HG03175 (cell line): ENCODE data around the gene SVBP.
"Not testable (repeated sequence)": the region's sequence is repeated elsewhere in the genome, so short reads cannot be mapped to it uniquely, and the experiment has no call there.

Experiments
- ATAC-seq: cut with Tn5 transposase; IDR thresholded peaks from one replicate; pipeline ENCODE4 v1.9.1; 2021; ENCODE audit warnings: mild to moderate bottlenecking, moderate library complexity; ENCODE audit not compliant: unreplicated experiment

The SVBP gene, protein sequence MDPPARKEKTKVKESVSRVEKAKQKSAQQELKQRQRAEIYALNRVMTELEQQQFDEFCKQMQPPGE

DNA sequence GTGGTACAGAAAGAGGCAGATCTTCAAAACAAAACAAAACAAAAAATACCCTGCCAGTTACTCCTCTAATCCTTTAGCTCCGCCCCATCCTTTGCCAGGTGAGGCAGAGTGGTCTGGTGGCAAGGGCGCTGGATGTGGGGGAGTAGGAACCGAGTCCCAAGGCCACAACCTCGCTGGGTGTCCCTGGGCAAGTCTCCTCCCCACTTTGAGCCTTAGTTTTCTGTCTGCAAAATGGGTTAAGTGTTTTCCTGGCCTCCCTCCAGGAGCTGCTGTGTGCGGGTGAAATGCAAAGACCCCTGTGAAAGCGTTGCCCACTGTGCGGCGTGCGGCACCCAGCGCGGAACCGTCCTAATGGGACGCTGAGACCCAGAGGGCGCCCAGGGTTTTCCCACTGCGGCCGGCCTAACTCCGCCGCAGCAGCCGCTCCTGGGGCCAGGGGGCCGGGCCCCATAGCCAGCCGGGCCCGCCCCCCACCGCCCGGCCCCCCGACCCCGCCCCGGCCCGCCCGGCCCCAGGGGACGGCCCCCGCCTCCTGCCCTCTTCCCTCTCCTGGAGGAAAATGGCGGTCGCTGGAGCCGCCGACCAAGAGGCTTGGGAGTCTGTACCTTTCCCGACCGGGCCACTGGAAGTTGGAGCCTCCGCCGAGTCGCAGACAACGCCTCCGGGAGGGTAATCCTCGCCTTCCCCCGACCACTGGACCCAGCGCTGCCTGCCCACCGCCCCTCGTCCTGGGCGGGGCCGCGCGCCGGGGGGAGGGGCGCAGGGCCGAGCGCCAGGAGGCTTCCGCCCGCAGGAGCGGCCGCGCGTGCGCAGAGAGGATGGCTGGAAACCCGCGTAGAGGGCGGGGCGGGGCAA, at the start of gene SVBP, which contains the start of gene ERMAP:
SVBP (minus strand) TSS at position 813 of the 855 bp plus-strand sequence. CDS start 853 bp downstream, outside the sequence.
ERMAP (plus strand) TSS at position 538 of the 855 bp plus-strand sequence. CDS start 13,327 bp downstream, outside the sequence.
- ATAC-seq: peak; percentile 82

DNA sequence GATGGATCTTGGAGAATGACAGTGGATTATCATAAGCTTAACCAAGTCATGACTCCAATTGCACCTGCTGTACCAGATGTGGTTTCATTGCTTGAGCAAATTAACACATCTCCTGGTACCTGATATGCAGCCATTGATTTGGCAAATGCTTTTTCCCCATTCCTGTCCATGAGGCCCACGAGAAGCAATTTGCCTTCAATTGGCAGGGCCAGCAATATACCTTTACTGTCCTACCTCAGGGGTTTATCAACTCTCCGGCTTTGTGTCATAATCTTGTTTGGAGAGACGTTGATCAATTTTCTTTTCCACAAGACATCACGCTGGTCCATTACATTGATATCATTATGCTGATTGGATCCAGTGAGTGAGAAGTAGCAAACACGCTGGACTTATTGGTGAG, 49.4 kb upstream of the SVBP start:
- no peak for ATAC-seq

DNA sequence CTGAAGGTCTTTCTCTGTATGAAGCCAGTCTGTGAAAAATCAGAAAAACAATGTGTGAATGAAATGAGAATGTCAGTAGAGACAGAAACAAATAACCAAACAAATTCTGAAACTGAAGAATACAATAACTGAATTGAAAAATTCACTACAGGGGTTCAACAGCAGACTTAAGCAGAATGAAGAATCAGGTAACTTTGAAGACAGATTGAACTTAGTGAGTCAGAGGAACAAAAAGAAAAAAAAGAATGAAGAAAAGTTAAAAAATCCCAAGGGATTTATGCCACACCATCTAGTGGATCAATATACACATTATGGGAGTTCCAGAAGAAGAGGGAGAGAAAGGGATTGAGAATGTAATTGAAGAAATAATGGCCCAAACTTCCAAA, 43.8 kb upstream of the SVBP start:
- ATAC-seq: no peak

DNA sequence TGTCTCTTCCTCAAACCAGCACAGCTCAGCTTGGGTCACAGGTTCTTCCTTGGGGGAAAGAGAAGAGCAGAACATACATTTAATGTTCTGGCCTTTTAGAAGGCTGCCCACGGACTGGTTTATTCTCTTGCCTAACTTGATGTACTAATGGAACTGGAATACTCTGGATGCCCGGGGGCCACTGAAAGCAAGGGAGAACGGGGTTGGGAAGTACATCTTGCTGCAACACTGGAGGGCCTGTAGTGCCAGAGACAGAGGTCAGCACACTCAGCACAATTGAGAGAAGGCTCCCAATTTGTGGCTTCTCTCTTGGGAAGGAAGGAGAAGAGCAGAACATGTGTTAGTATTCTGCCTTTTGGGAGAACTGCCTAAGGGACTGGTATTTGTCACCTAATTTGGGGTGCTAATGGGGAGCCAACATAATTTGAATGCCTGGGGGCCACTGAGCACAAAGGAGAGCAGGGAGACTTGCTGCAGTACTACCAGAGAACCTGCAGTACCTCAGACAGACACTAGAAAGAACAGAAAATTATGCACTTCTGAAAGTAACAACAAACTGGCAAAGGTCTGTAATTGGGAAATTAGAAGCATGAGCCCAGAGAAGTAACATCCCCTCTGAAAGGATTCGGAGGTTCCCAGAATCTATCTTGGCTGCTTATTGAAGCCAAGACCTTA, 43.3 kb upstream of the SVBP start:
- no peak for ATAC-seq

DNA sequence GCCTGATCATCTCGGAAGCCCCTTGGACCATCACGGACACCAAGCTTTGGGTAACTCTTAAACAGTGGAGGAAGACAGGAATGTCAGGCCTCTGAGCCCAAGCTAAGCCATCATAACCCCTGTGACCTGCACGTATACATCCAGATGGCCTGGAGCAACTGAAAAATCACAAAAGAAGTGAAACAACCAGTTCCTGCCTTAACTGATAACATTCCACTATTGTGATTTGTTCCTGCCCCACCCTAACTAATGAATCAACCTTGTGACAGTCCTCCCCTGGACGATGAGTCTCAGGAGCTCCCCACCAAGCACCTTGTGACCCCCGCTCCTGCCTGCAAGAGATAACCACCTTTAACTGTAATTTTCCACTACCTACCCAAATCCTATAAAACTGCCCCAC, 42.2 kb upstream of the SVBP start:
- not testable (repeated sequence) for ATAC-seq

DNA sequence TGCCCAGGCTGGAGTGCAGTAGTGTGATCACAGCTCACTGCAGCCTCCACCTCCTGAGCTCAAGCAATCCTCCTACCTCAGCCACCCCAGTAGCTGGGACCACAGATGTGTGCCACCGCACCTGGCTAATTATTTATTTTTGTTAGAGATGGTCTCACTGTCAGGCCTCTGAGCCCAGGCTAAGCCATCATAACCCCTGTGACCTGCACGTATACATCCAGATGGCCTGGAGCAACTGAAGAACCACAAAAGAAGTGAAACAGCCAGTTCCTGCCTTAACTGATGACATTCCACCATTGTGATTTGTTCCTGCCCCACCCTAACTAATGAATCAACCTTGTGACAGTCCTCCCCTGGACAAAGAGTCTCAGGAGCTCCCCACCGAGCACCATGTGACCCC, 39.4 kb upstream of the SVBP start:
- not testable (repeated sequence) for ATAC-seq

DNA sequence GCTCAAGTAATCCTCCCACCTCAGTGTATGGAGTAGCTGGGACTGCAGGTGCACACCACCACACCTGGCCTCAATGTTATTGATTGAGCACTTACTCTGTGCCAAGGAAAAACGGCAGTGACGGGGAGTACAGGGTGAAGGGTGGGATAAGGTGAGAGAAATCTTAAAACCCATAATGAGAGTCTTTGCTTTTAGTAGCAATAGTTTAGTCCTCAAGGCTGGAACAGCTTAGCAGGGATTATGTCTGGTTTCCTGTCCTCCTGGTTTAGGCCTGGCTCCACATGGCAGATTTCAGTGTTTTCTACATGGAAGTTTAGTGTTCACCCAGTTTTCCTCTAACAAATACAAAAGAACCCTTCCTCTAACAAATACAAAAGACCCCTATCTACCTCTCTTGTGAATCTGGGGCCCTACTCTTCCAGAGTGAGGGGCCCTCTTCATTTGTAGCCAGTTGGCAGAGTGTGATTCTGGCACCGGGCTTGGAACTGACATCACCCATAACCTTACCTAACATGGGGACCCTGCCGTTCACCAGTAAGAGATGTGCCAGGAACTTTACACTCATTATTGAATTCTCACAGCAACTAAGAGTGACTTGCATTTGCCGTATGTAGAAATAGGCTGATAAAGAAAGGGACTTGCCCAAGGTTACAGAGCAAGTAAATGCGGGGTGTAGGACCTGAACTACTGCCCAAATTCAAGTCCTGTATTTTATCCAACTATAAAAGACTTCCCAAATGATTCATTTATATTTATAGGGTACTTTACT, 36.1 kb upstream of the SVBP start:
- ATAC-seq: no peak

DNA sequence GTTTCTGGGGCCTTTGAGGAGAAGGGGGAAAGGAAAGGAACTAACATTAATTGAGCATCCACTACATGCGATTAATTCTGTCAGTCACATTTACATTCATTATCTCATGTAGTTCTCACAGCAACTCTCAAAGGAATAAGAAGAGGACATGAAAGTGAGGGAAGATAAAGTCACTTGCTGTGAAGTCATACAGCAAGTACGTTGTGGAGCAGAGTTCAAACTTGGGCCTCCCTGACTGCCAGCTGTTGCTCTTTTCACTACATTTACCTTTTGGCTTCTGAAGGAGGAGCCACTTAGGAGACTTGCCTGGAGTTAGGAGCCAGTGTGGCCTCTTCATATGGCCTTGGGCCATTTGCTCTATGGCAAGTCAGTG, 35.4 kb upstream of the SVBP start:
- ATAC-seq: no peak

DNA sequence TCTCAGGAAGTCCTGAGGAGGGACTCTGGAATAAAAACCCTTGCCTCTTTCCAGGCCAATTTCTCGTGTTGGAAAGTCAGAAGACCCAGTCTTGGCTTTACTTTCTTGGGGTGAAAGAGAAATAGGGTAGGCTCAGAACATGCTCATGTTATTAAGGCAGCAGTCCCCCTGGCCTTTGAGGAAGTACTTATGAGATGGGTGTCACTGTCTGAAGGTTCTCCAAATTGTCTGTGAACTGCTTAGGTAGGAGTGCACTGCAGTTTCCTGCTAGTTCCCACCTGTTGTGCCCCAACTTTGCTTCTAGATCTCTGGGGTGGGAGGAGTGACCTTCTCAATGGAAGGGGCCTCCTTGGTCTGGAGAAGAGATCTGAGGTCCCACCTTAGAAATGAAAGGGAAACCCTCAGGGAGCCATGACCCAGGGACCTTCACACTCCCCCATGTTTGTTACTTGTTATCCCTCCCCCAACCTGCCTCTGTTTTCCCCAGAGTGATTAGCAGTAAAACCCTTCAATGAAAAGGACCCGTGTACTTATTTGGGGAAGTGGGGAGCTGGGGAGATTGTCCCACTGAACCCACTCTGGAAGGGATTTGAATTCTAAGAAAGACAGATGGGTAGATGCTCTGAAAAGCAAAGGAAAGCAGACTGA, 34.9 kb upstream of the SVBP start:
- no peak for ATAC-seq

DNA sequence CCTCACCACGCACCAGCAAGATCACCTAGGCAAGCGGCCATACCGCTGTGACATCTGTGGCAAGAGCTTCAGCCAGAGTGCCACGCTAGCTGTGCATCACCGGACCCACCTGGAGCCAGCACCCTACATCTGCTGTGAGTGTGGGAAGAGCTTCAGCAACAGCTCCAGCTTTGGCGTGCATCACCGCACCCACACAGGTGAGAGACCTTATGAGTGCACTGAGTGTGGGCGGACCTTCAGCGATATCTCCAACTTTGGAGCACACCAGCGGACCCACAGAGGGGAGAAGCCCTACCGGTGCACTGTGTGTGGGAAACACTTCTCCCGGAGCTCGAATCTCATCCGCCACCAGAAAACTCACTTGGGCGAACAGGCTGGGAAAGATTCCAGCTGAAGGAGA, 34.2 kb upstream of the SVBP start:
- ATAC-seq: no peak

DNA sequence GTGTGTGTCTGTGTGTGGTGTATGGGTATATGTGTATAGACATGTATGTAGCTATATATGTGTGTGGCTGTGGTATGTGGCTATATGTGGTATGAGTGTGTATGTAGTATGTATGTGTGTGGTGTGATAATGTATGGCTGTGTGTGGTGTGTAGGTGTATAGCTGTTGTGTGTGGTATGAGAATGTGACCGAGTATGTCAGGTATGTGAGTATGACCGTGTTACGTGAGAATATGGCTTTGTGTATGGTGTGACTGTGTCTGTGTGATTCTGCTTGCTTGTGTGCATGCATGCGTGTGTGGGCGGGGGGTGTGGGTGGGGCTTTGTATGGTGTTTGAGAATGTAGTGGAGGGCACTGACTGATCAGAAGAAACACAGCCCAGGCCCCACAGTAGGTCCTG, 32.7 kb upstream of the SVBP start:
- no peak for ATAC-seq

DNA sequence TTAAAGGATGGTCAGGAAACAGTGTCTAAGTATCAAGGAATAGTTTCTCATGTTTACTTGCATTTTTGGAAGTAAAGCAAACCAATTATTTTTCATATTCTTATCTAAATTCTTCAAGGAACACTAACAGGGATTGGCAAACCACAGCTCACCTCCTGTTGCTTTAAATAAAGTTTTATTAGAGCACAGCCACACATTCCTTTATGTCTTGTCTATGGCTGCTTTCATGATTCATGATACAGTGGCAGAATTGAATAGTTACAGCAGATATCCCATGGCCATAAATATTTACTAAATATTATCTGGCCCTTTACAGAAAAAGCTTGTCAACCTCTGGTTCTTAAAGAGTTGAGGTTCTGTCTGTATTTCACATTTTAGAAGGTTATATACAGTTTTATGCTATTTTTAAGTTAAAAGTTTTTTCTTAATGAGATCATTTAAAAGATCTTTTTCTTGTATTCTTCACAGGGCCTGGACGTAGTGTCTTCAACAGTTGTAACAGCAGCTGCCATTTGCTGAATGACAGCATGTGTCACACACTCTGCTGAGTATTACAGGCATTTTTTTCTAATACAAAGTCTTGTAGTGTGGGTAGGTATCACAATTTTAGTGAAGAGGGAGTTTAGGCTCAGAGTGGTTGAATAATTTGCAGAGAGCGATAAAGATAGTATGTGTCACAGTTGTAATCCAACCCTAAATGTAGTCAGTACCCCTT, 31.8 kb upstream of the SVBP start:
- no peak for ATAC-seq

DNA sequence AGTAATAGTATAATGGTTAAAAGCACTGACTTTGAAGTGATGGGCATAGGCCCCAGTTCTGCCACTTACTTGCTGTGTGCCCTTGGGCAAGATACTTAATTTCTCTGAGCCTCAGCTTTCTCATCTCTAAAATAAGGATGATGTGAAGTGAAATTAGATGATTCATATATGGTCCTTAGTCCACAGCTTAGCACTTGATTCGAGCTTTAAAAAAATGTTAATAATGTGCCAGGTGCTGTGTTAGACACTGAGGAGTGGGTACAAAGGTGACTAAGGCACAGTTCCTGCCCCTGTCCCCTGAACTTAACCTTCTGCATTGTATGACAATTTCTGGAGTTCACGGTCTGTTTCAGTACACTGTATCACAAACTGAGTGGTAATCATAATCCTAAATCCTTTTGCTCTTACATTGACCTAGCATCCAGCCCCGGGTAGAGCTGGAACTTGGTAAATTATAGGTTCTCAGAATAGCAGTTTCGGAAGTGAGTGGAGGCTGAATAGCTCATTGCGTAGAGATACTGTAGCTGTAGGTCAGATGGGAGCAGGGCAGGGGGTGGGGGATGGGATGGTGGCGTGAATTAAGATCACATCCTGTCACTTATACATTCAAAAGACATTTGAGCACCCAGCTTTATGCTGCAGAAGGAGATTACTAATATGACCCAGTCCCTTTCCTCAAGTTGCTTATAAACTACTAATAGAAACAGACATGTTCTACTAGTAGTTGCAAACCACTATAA, 30.7 kb upstream of the SVBP start:
- no peak for ATAC-seq

DNA sequence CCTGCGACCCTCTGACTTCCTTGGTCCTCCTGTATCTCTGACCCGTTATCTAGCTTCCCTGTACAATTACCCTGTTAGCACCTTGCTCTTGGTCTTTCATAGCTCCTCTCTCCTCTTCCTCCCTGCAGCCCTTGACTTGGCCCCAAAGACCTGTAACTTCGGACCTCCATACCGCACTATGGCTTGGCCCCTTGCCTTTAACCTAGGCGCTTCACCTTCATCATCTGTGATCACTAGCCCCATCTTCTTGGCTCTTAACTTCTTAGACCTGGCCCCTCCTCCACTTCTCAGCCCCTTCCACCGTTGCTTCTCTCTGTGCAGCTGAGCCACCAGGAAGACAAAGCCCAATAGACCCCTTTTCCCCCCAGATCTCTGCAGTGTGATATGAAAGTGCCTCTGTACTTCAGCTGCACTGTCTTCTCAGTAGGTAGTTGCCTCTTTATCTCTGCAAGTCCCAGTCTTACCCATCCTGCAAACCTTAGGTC, 30.0 kb upstream of the SVBP start:
- no peak for ATAC-seq

DNA sequence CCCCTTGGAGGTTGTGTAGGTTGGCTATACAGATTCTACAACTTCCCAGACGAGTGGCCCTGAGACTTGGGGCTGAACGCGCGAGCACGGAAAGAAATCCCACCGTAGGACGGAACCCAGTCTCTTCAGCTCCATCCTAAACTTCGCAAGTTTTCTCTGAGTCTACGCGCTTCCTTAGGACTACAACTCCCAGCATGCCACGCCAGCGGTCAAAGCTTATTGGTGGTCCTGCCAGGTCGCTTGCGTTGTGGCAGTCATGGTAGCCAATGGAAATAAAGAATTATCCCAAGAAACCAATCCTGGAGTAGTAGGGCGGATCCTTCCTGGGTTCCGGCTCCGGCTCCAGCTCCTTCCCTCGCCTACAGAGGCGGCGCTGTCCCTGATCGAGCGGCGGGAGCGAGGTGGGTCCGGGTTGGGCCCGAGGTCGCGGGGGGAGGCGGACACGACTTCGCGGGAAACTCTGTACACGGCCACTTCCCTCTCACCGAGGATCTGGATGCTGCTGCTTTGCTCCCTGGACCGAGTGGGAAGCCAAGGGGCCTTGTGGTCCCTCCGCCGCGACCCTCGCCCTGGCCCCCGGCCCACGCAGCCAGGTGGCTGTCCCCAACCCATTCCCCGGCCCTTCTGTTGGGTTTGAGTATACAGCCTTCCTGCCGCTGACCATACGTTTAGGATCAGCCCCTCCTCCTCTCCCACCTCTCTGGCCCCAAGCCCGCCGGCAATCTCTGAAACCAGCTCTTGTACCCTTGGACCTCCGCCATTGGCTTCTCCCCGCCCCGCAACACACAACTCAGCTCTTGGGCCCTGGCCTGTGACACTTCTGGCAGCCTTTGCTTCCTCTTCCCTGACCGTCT, 29.3 kb upstream of the SVBP start, which contains the start of gene ZNF691:
ZNF691 (plus strand) TSS at position 357 of the 854 bp plus-strand sequence. CDS start 3,046 bp downstream, outside the sequence.
- ATAC-seq: peak; percentile 93

DNA sequence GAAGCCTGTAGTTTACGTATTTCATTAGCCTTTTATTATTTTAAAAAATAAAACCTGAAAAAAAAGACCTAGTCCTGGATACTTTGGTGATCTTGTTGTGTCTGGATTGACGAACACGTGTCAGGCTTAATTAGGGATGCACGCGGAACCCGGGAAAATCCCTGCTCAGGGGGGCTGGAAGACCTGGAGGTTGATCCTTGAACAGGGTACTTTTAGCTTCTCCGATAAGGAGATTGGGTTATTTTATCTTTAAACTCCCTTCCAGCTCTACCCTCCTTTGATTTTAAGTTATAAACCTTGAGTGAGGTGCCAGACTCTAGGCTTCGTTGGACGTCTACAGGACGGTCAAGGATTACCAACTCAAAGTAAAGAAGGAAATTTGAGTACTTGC, 28.7 kb upstream of the SVBP start:
- peak; percentile 2 for ATAC-seq

DNA sequence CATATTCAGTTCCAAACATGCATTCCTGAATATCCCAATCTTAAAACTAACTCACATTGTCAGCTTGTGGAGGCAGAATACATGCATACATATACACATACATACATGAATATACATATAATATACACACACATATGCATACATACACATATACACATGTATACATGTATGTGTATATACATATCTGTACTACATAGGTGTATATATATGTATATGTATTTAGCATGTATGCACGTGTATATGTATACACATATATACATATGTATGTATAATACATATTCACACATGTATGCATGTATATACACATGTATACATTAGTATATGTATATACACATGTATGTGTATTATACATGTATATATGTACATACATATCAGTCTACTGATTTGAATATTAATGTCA, 28.0 kb upstream of the SVBP start:
- no peak for ATAC-seq

DNA sequence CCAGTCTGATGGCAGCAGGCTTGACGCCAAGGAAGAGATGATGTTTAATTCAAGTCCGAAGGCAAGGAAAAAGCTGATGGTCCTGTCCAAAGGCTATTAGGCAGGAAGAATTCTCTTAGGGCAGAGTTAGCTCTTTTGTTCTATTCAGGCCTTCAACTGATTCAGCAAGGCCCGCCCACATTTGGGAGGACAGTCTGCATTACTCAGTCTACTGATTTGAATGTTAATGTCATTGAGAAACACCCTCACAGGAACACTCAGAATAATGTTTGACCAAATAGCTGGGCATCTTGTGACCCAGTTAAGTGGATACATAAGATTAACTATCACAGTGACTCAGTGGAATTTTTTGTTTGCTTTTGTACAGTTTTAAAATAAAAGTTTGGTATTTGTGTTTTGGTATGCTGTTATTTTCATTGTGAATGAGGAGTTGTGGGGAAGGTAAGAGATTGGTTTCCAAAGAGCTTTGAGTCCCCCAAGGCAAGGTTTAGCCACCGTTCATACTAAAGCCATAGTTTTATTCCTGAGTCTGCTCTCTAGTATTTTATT, 27.5 kb upstream of the SVBP start:
- no peak for ATAC-seq
